ENCODE data around the gene STK32C.

DNA sequence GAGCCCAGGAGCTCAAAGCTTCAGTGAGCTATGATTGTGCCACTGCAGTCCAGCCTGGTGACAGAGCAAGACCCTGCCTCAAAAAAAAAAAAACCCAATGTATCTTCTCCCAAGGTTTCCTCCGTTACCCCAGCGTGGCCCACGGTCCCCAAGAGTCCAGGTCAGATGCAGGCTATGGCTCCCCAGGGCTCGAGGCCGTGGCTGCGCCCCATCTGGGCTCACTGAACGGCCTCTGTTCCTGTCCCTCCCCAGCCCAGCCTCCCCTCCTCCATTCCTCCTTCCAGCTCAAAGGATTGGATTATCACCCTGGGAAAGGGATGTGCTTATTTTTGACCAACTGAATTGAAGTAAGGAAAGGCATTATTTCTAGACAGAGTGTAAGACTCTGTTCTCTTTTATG is 31.0 kb downstream of the STK32C start:
- TF ChIP-seq EZH2 (IDR thresholded peaks at IDR 0.05; ENCODE audit: borderline replicate concordance, insufficient read depth, low read depth, low read length, poor library complexity, severe bottlenecking) (no peak), CTCF (IDR thresholded peaks at IDR 0.05) (no peak)

Measured in B cell (primary cell).